GM18858 (cell line): Measurements from ENCODE around the gene TIGAR.

Source experiments
- ATAC-seq: cut with Tn5 transposase; IDR thresholded peaks from one replicate; pipeline ENCODE4 v1.9.1; 2021; ENCODE audit not compliant: unreplicated experiment

Gene TIGAR, protein sequence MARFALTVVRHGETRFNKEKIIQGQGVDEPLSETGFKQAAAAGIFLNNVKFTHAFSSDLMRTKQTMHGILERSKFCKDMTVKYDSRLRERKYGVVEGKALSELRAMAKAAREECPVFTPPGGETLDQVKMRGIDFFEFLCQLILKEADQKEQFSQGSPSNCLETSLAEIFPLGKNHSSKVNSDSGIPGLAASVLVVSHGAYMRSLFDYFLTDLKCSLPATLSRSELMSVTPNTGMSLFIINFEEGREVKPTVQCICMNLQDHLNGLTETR

DNA sequence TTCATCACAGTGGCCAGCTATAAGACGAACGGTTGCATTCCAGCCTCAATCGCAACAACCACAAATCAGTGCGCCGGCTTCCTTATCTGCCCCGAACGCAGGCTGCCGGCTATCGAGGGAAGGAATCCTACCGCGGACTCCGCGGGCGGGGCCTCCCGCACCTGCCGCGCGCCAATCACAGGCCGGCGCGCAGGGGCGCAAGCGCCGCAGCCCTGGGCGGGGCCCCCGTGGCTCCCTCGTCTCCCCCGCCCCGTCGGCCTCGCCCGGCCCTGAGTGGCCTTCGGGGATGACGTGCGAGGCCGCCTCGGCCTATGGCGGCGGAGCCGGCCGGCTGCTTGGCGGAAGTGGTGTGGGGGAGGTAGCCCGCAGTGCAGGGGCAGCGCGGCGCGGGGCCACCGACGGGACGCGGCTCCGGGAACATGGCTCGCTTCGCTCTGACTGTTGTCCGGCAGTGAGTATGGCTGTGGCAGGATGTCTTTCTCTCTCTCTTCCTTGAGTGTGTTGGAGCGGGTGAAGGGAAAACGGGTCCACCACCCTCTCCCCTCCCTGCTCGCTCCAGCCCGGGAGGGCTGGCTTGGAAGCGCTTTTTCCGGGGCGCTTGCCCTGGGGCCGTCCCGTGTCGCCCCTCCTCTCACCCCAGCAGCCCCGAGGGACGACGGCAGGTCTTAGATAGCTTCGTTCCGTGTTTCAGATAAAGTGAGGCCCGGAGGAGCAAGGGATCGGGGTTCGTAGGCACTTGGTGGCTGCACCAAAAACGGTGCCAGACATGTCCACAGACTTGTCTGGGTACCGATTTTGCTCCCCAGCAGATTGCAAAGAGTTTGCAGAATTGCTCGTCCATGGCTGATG is at the start of gene TIGAR:
Gene TIGAR (plus strand): TSS at position 361 of the 849 bp plus-strand sequence. CDS start 59 bp downstream, at position 420.
- peak; percentile 94 for ATAC-seq

DNA sequence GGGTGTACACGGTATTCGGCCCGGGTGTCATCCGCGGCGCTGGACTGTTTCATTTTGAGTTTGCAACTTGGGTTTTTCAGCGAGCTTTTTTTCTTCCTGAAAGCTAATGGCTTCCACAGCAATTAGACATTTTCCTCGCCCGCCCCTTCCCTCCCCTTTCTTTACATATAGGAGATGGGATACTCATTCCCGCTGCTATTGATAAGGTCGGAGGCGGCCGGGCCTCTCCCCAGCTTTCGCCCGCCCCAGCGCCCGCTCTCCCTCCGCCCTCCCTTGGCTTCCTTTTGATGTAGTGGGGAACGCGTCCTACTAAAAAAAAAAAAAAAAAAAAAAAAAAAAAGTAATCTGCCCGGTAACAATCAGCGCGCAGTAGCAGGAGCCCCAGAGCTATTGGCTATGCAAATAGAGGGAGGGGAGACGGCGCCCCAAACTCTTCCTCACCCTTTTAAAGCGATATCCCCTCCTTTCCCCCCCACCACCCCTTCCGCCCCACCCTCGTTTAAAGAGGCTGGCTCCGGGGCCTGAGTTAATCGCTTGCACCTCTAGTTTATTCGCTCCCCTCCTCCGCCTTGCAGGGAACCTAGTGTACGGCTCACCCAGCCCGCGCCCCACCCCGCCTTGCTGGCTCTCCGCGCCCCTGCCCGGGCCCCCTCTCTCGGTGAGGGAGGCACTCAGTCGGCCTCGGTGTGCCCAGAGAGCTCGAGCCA is 49.1 kb upstream of the TIGAR start:
- ATAC-seq: no peak

DNA sequence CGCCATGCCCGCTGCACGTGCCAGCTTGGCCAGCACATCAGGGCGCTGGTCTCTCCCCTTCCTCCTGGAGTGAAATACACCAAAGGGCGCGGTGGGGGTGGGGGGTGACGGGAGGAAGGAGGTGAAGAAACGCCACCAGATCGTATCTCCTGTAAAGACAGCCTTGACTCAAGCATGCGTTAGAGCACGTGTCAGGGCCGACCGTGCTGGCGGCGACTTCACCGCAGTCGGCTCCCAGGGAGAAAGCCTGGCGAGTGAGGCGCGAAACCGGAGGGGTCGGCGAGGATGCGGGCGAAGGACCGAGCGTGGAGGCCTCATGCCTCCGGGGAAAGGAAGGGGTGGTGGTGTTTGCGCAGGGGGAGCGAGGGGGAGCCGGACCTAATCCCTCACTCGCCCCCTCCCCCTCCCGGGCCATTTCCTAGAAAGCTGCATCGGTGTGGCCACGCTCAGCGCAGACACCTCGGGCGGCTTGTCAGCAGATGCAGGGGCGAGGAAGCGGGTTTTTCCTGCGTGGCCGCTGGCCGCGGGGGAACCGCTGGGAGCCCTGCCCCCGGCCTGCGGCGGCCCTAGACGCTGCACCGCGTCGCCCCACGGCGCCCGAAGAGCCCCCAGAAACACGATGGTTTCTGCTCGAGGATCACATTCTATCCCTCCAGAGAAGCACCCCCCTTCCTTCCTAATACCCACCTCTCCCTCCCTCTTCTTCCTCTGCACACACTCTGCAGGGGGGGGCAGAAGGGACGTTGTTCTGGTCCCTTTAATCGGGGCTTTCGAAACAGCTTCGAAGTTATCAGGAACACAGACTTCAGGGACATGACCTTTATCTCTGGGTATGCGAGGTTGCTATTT is 48.4 kb upstream of the TIGAR start:
- no peak for ATAC-seq

DNA sequence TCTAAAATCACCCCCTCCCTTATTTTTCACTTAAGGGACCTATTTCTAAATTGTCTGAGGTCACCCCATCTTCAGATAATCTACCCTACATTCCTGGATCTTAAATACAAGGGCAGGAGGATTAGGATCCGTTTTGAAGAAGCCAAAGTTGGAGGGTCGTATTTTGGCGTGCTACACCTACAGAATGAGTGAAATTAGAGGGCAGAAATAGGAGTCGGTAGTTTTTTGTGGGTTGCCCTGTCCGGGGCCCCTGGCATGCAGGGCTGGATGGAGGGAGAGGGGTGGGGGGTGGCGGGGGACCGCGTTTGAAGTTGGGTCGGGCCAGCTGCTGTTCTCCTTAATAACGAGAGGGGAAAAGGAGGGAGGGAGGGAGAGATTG is 47.8 kb upstream of the TIGAR start:
- ATAC-seq: no peak

DNA sequence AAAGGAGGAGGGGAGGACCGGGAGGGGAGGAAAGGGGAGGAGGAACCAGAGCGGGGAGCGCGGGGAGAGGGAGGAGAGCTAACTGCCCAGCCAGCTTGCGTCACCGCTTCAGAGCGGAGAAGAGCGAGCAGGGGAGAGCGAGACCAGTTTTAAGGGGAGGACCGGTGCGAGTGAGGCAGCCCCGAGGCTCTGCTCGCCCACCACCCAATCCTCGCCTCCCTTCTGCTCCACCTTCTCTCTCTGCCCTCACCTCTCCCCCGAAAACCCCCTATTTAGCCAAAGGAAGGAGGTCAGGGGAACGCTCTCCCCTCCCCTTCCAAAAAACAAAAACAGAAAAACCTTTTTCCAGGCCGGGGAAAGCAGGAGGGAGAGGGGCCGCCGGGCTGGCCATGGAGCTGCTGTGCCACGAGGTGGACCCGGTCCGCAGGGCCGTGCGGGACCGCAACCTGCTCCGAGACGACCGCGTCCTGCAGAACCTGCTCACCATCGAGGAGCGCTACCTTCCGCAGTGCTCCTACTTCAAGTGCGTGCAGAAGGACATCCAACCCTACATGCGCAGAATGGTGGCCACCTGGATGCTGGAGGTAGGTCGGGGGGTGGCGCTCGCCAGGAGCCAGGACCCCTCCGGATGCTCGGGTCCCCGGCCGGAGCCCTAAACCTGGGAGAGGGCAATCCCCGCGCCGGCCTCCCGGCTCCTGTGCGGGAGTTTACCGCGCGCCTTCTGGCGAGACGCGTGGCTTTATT is 47.2 kb upstream of the TIGAR start, which contains the start of gene CCND2:
Gene CCND2 (plus strand): TSS at position 111 of the 744 bp plus-strand sequence. CDS start 279 bp downstream, at position 390.
- no peak for ATAC-seq

DNA sequence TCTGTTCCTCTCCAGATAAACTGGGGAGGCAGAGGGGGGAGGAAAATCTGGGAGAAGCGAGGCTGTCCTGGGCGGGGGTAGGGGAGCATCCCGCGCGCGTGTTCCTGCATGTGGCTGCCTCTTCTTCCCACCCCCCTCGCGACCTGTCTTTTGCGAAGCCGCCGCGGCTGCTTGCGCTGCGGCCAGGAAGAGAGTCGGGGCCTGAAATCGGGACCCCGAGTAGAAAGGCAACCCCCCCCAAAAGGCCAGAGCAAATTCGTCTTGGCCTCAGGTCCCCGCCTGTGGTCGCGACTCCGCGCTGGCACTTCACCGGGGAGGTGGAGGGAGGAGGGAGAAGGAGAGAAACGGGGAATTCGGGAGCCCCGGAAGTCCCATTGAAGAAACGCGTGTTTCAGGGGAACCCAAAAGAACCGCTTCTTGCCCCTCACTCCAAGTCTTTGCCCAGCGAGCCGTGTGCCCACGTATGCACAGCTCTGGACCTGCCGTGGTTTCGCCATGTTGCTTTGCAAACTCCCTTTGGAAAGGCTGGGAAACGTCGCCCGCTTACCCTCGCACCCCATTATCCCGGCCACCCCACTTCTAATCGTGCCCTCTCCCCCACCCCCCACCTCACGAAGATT is 46.5 kb upstream of the TIGAR start:
- no peak for ATAC-seq

DNA sequence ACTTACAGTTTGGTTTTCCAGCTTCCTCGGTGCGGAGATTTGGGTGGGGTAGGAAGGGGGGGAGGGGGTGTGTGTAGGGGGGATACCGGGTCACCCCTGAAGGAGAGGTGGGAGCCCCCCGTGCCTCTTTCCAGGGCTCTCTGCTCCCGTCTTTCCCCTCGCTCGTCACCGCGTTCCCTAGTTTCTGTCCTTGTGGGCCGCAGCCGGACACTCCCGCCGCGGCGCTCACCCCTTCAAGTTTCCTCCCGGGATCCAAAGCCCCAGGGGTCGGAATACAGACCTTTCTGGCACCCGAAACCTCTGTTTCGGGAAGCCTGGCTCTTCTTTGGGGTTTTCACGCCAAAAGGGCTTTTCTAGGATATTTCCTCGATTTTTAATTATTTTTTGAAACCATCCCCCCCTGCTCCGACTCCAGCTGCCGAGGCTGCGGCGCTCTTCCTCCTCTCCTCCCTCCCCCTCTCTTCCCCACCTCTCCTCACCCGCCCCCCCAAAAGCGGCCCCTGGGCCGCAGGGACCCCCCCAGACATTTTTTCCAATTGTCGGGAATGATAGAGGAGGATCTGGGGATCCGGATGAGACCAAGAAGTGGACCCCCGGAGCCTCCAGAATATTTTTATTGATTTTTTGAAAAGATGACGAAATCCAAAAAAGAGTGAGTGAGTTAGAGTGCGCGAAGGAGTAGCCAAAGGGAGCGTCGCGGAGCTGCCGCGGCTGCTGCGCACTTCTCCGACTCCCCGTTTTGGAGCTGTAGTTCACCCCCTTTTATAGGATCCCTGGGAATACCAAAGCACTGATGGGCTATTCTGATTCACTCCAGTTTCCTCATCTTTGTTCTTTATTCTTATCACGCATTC is 45.8 kb upstream of the TIGAR start:
- no peak for ATAC-seq

DNA sequence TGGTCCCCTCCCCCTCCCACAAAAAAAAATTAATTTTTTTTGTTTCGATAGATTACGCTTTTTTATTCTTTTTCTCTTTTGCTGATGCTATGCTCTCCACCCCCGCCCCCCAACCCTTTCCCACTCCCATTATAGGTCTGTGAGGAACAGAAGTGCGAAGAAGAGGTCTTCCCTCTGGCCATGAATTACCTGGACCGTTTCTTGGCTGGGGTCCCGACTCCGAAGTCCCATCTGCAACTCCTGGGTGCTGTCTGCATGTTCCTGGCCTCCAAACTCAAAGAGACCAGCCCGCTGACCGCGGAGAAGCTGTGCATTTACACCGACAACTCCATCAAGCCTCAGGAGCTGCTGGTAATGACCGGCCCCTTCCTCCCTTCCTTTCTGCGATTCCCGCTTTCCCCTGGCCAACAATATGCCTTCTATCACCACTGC is 45.1 kb upstream of the TIGAR start:
- no peak for ATAC-seq

DNA sequence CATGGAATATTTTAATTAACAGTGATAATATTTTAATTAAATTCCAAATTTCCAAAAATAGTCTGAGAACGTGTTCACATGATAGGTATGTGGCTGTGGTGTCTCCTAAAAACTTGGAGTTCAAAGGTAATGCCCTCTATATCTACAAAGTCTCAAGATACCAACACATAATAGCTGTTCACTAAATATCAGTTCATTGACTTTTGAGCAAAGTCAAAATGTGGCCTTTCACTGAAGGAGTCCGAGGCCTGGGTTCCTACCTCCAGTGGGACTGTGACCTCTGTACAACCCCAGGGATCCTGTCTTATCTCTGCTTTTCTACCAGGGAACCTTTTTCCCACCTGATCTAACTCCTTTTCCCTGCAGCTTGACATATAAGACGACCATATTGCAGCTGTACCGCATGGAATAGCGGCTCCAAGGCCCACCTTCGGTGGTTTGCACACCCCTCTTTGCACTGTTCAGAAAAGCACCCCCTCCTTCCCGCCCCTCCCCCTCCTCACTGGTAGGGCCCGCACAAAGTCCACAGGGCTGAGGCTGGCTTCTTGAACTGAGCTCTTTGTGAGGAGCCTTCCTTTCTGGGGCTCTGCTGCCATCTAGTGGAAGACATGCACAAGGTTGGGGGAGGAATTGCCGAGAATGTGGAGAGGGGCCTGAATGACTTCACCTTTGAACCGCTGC is 44.3 kb upstream of the TIGAR start:
- ATAC-seq: no peak

DNA sequence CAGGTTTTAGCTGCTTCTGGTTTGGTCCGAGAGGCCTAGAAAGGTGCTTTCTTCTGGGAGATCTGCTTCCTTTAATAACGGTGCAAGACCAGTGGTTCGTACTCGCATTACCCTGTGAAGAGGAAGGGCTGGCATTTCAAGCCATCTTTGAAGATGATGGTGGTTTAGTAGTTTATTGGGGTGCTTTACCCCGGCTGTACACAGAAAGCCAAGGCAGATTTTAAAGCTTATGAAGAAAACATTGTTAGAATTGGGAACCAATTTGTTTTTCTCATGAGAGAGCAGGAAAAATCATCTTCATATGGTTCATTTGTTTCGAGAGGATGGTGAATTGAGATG is 43.8 kb upstream of the TIGAR start:
- ATAC-seq: no peak

DNA sequence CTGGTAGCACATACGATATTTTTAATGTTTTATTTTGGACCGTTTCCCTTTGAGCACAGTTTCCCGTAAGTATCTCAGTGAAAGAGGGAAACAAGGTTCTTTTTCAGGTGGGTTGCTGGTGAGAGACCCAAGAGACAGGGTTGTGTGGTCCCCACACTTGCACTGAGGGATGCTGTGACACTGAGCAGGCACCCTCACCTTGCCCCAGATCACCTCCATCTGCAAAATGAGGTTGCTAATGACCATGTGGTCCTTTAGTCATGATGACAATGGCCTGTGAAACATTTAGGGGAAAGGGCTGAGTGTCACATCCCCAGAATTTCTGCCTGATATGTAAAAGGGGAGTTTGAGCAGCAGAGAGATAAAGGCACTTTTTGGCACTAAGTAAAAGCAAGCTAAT is 43.2 kb upstream of the TIGAR start:
- ATAC-seq: no peak

DNA sequence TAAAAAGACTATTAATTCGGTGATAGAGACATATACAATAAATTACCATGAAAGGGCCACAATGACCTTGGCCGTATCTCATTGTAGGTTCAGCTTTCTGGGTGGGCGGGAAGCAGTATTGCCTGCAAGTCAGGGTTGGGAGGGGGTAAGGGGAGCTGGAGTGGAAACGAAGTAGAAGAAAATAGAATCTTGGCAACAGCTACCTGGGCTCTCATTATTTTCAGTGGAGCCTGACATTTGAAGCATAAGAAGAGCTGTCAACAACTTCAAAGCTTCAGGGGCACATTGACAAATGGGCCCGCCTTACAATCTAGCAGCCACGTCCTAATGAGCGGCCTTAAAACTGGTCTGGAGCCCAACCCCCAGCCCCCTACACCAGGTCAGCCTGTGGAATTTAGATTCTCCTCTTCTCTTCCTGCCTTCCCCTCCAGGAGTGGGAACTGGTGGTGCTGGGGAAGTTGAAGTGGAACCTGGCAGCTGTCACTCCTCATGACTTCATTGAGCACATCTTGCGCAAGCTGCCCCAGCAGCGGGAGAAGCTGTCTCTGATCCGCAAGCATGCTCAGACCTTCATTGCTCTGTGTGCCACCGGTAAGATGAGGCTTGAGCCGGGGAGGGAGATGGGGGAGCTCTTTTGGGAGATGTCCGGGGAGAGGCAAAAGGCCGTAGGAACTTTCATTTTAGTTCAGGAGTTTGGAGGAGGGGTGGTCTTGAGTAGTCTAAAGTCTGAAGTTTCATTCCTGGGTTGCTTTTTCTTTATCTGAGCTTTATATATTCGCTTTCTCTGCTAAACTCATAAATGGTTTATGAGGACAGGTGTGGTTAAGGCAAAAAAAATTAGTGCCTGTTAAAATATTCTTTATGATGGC is 42.5 kb upstream of the TIGAR start:
- ATAC-seq: no peak

DNA sequence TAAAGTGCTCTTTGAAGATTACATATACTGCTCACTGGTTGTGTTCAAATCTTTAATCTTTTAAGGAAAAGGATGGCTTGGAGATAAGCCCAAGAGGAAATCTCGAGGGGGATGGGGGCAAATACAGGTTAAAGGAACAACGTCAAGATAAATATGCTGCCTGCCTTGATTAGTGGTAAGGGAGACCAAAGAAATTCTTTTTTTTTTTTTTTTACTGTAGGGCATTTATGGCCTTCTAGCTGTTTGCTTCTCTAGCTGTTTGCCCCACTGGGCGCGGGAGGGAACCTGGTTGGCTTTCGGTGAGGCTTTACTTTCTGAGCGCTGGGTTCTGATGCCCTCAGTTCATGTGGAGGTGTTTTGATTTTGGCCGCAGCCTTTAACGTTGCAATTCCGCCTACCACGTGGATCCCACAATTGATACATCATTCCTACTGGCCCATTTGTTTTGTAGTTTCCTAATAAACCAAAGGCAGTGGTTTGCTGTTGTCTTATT is 41.8 kb upstream of the TIGAR start:
- ATAC-seq: no peak

DNA sequence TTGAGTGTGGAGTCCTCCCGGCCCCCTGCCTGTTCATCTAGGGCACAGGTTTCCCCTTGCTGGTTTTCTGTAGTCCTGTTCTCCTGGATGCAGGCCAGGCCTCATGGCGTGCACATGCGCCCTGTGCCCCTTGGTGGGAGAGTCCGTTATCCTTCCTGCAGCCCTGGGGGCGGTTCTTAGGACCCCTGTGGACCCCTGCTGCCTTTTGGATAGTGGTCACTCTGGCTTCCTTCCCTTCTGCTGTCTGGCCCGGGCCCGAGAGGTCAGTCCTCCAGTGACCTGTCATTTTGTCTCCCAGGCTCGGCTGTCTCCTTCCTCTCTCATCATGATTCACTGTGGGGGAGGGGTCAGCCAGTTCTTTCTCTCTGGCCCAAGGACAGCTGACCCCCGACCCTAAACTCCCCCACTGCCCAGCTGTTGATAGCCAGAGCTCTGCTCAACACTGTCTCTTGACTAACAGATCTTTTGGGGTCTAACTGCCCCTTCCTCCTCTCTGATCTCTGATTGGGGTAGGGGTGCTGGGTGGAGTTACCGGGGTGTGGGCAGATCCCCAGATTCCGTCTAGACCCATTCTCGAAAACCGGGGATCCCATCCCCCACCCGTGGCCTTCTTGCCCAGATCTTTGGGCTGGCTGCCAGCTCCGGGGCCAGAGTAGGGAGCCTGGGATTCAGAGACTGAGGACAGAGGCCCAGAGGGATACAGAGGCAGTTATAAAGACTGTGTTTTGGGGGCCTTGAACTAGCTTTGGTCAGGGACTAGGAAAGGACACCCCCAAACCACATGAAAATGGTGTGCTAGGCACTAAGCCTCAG is 40.5 kb upstream of the TIGAR start:
- no peak for ATAC-seq

DNA sequence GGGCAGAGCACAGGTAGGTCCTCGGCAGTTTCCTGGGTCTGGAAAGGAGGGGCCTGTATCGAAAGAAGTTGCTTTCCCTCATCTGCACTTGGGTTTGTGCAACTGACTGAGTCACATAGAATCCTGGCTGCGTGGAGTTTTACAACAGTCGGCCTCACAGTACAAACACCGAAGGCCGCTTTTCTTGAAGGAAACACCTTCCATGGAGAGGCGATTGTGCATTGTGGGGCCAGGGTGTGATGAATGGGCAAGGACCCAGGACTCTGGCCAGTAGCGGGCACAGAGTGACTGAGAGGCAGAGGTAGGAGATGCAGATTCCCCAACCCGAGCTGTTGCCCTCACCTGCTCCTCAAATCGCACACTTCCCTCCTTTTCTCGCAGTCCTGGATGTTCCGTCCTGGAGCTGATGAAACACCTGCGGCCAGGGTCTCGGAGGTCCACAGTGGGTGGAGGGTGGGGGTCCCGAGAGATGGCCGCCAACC is 39.8 kb upstream of the TIGAR start:
- ATAC-seq: no peak
